ENCODE results near the gene ASB10. TPM values are rescaled to one million over a fixed set of nuclear protein-coding genes. Genes with fewer than 3 reads are reported as not detected.

ASB10 gene
- total and polyA plus RNA-seq, 2 donors (not counting 1 experiment from before 2014, with no cell fraction given), result not detected

GRCh38 chr7:151157645-151158329 is 29.3 kb downstream of the ASB10 start:
- Histone ChIP-seq H3K4me1 (ENCODE audit: control insufficient read depth, extremely low read depth, insufficient read depth, low read length) (no peaks in the 10 kb centered on the region), H2AFZ (ENCODE audit: low read length) (no peak overlapping the region), H3K9ac (ENCODE audit: insufficient read depth, low read length) (no peak overlapping the region), H3K4me2 (ENCODE audit: extremely low read depth, insufficient read depth, low read length) (no peak overlapping the region), H3K9me3 (ENCODE audit: control insufficient read depth, insufficient read depth, low read depth, low read length) (no peaks in the 10 kb centered on the region), H4K20me1 (ENCODE audit: control insufficient read depth, extremely low read depth, insufficient read depth, low read length) (no peaks in the 10 kb centered on the region), H3K79me2 (ENCODE audit: control insufficient read depth, insufficient read depth, low read length) (no peaks in the 10 kb centered on the region), H3K36me3 (ENCODE audit: control insufficient read depth, insufficient read depth, low read length) (no peaks in the 10 kb centered on the region), H3K4me3 (replicated peaks in 1 of 4; ENCODE audit: control extremely low read depth in 1 of 4, insufficient read depth in 1 of 4, low read depth in 3 of 4, low read length in 4 of 4) (no peak overlapping the region), H3K27ac (ENCODE audit: insufficient read depth, low read length) (no peak overlapping the region), H3K27me3 (ENCODE audit: control insufficient read depth, insufficient read depth, low read length) (peaks cover 41% of the 10 kb centered on the region)
- TF ChIP-seq EZH2 (IDR thresholded peaks at IDR 0.05; ENCODE audit: low read length, missing control alignments), result no peak
- TF ChIP-seq CTCF (conservative IDR thresholded peaks at IDR 0.05 in 1 of 2, IDR thresholded peaks at IDR 0.05 in 1 of 2; ENCODE audit: low read depth in 1 of 2, low read length in 2 of 2), result no peak
- peak in 1 of 2 donors; percentile 20 for DNase-seq (ENCODE audit: low read depth in 2 of 2)

DNA sequence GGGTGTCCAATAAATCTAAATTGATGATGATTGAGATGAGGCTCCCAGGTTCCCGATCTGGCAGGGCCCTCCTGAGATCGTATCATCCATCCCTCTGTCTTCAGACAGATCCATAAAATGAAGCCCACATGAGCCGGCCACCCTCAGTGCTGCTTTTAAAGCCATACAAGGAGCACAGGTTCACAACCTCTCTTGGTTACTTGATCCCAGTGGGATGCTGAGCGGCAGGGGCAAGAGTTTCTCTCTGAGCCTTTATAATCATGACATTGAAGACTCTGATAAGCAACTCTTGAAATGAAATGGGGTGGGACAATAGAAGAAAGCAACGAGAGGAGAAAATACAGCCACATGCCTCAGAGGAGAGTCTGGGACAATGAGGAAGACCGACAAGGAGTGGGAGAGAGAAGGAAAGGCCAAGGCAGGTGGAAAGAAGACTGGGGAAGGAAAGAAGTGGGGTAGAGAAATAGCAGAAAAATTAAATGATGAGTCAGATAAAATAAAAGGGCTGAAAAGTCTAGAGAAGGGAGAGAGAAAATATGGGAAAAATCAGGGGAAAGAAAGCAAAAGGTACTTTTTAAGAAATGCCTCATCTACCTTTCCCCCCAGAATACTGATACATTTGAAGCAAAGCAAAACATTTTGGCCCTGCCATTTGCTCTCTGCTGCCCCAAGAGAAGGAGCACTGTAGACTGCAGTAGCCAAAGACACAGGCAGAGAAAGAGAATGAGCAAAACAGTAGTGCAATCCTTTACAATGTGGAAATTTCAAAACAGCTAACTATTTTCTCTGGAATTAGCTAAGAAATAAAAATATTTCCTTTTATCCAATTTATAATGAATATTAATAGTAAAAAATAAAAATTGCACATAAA is 34.2 kb downstream of the ASB10 start:
- no peak overlapping the region for H3K4me3 ChIP-seq (replicated peaks in 1 of 4; ENCODE audit: control extremely low read depth in 1 of 4, insufficient read depth in 1 of 4, low read depth in 3 of 4, low read length in 4 of 4)
- DNase-seq (ENCODE audit: low read depth in 2 of 2), result no peak

More for the DNA sequence above, 34.2 kb downstream of the ASB10 start:
- Histone ChIP-seq H3K27ac (ENCODE audit: insufficient read depth, low read length) (no peak overlapping the region), H4K20me1 (ENCODE audit: control insufficient read depth, extremely low read depth, insufficient read depth, low read length) (no peaks in the 10 kb centered on the region), H2AFZ (ENCODE audit: low read length) (no peak overlapping the region), H3K4me1 (ENCODE audit: control insufficient read depth, extremely low read depth, insufficient read depth, low read length) (no peaks in the 10 kb centered on the region), H3K9me3 (ENCODE audit: control insufficient read depth, insufficient read depth, low read depth, low read length) (no peaks in the 10 kb centered on the region), H3K4me2 (ENCODE audit: extremely low read depth, insufficient read depth, low read length) (no peak overlapping the region), H3K79me2 (ENCODE audit: control insufficient read depth, insufficient read depth, low read length) (no peaks in the 10 kb centered on the region), H3K27me3 (ENCODE audit: control insufficient read depth, insufficient read depth, low read length) (peaks cover 51% of the 10 kb centered on the region), H3K36me3 (ENCODE audit: control insufficient read depth, insufficient read depth, low read length) (no peaks in the 10 kb centered on the region), H3K9ac (ENCODE audit: insufficient read depth, low read length) (no peak overlapping the region)
- TF ChIP-seq CTCF (conservative IDR thresholded peaks at IDR 0.05 in 1 of 2, IDR thresholded peaks at IDR 0.05 in 1 of 2; ENCODE audit: low read depth in 1 of 2, low read length in 2 of 2), result peak; percentile 21 to 36
- TF ChIP-seq EZH2 (IDR thresholded peaks at IDR 0.05; ENCODE audit: low read length, missing control alignments), result no peak

Data from fibroblast of lung (primary cell).